ENCODE results near the gene C1R.

C1R gene

DNA sequence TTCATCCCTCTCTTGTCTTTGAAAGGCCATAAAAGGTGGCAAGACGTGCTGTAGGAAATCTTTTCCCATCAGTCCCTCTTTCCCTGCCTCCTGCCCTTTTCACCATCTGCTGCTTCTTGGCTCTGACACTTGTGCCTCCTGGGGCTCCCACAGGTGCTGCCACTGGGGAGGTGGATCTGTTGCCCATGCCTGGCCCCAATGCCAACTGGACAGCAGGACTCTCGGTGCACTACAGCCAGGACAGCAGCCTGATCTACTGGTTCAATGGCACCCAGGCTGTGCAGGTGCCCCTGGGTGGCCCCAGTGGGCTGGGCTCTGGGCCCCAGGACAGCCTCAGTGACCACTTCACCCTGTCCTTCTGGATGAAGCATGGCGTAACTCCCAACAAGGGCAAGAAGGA, 44.4 kb upstream of the C1R start:
- H3K9ac ChIP-seq (ENCODE audit: low read depth, low read length, poor library complexity): no peak overlapping the region
- no peak overlapping the region for H2BK5ac ChIP-seq (ENCODE audit: low read length)
- no peak for DNase-seq (ENCODE audit: low spot score)
- no peak overlapping the region for H3K23ac ChIP-seq (ENCODE audit: low read depth, low read length, poor library complexity)
- H4K91ac ChIP-seq (ENCODE audit: low read depth, low read length, poor library complexity): no peak overlapping the region
- peaks cover 31 to 74% of the 10 kb centered on the region in 2 donors for H3K36me3 ChIP-seq (replicated peaks in 1 of 2; ENCODE audit: control insufficient read depth in 2 of 2, insufficient read depth in 2 of 2, low read length in 2 of 2)
- no peaks in the 10 kb centered on the region for H3K9me3 ChIP-seq (replicated peaks in 1 of 2; ENCODE audit: control insufficient read depth in 2 of 2, insufficient read depth in 1 of 2, low read depth in 1 of 2, low read length in 2 of 2)
- no peak overlapping the region for H3K27ac ChIP-seq (replicated peaks; ENCODE audit: low read length)
- H3K79me1 ChIP-seq (ENCODE audit: low read depth, low read length): no peaks in the 10 kb centered on the region
- no peaks in the 10 kb centered on the region for H3K27me3 ChIP-seq (ENCODE audit: control insufficient read depth in 3 of 3, insufficient read depth in 3 of 3, low read depth in 1 of 3, low read length in 3 of 3)
- no peak overlapping the region for H3K14ac ChIP-seq (ENCODE audit: low read length)
- H3K4me1 ChIP-seq (ENCODE audit: control insufficient read depth in 2 of 2, insufficient read depth in 1 of 2, low read depth in 1 of 2, low read length in 2 of 2): peaks cover 5 to 13% of the 10 kb centered on the region in 2 donors
- WGBS, 2 donors (ENCODE audit: extremely low coverage in 2 of 2, insufficient read length in 2 of 2, insufficient replicate concordance in 1 of 2): no CpG with 5 or more reads among the region's 3 CpGs
- H3K4ac ChIP-seq (ENCODE audit: low read length): no peak overlapping the region
- H2BK15ac ChIP-seq (ENCODE audit: low read length): no peak overlapping the region
- H4K8ac ChIP-seq (ENCODE audit: low read depth, low read length): no peak overlapping the region
- no peak overlapping the region for H3K18ac ChIP-seq (ENCODE audit: low read length)
- no peak overlapping the region for H2AFZ ChIP-seq (ENCODE audit: low read length)
- no peak overlapping the region for H2BK120ac ChIP-seq (ENCODE audit: low read depth, low read length)
- no peak overlapping the region for H3K4me2 ChIP-seq (ENCODE audit: insufficient read depth, low read length, poor library complexity, severe bottlenecking)
- H2BK12ac ChIP-seq (ENCODE audit: low read length): no peak overlapping the region
- no peak overlapping the region for H2AK5ac ChIP-seq (ENCODE audit: low read depth, low read length)
- no peak overlapping the region for H3K4me3 ChIP-seq (ENCODE audit: low read length in 2 of 2)

- H3K18ac ChIP-seq (ENCODE audit: low read length): no peak overlapping the region
- H3K23ac ChIP-seq (ENCODE audit: low read depth, low read length, poor library complexity): no peak overlapping the region
- no peak for DNase-seq (ENCODE audit: low spot score)
- no peak overlapping the region for H3K4me2 ChIP-seq (ENCODE audit: insufficient read depth, low read length, poor library complexity, severe bottlenecking)
- H2BK15ac ChIP-seq (ENCODE audit: low read length): no peak overlapping the region
- H3K27ac ChIP-seq (replicated peaks; ENCODE audit: low read length): no peak overlapping the region
- H3K9ac ChIP-seq (ENCODE audit: low read depth, low read length, poor library complexity): no peak overlapping the region
- H3K9me3 ChIP-seq (replicated peaks in 1 of 2; ENCODE audit: control insufficient read depth in 2 of 2, insufficient read depth in 1 of 2, low read depth in 1 of 2, low read length in 2 of 2): no peaks in the 10 kb centered on the region
- no peak overlapping the region for H3K14ac ChIP-seq (ENCODE audit: low read length)
- H2AK5ac ChIP-seq (ENCODE audit: low read depth, low read length): no peak overlapping the region
- H2BK12ac ChIP-seq (ENCODE audit: low read length): no peak overlapping the region
- no peak overlapping the region for H2AFZ ChIP-seq (ENCODE audit: low read length)
- no peak overlapping the region for H2BK5ac ChIP-seq (ENCODE audit: low read length)
- no peaks in the 10 kb centered on the region for H3K79me1 ChIP-seq (ENCODE audit: low read depth, low read length)
- H3K36me3 ChIP-seq (replicated peaks in 1 of 2; ENCODE audit: control insufficient read depth in 2 of 2, insufficient read depth in 2 of 2, low read length in 2 of 2): peaks cover 29 to 68% of the 10 kb centered on the region in 2 donors
- H3K4ac ChIP-seq (ENCODE audit: low read length): no peak overlapping the region
- no CpG with 5 or more reads among the region's 7 CpGs for WGBS, 2 donors (ENCODE audit: extremely low coverage in 2 of 2, insufficient read length in 2 of 2, insufficient replicate concordance in 1 of 2)
- H4K8ac ChIP-seq (ENCODE audit: low read depth, low read length): no peak overlapping the region
- no peaks in the 10 kb centered on the region for H3K27me3 ChIP-seq (ENCODE audit: control insufficient read depth in 3 of 3, insufficient read depth in 3 of 3, low read depth in 1 of 3, low read length in 3 of 3)
- H2BK120ac ChIP-seq (ENCODE audit: low read depth, low read length): no peak overlapping the region
- peaks cover 8 to 17% of the 10 kb centered on the region in 2 donors for H3K4me1 ChIP-seq (ENCODE audit: control insufficient read depth in 2 of 2, insufficient read depth in 1 of 2, low read depth in 1 of 2, low read length in 2 of 2)
- no peak overlapping the region for H3K4me3 ChIP-seq (ENCODE audit: low read length in 2 of 2)
- no peak overlapping the region for H4K91ac ChIP-seq (ENCODE audit: low read depth, low read length, poor library complexity)
Observed at GRCh38 chr12:7136071-7136470, 43.8 kb upstream of the C1R start.

DNA sequence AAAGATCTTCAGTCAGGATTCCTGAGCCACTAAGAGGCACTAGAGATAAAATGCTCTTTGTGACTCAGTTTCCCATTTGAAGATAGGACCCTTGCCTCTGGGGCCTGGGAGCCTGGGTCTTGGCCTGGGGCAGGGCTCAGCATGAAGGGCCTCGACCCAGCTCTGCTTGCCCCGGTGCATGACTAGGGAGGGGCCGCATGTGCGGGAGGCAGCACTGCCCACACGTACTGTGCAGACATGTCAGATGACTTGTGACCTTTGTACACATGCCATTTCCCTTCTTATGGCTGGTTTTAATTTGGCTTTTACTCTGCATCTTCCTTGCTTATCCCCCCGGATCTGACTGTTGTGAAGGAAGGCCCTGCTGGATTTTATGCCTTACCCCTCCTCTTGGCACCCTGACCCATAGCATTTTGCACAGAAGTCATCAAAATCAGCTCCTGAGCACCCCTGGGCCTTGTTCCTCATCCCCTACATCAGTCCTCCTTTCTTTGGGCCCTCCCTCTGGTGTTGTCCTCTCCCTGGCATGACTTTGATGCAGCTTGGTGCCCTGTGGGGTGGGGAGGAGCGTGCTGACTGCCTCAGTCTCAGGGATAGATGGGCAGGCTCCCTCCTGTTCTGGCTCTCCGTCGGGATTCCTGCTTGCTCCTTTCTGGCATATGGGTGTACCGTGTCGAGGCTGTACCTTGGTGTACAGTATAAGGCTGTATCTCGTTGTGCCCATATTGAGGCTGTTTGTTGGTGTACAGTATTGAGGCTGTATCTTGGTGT, 42.3 kb upstream of the C1R start:
- Histone ChIP-seq H2AFZ (ENCODE audit: low read length) (no peak overlapping the region), H2BK15ac (ENCODE audit: low read length) (no peak overlapping the region), H2BK120ac (ENCODE audit: low read depth, low read length) (no peak overlapping the region), H3K4ac (ENCODE audit: low read length) (no peak overlapping the region), H3K23ac (ENCODE audit: low read depth, low read length, poor library complexity) (no peak overlapping the region), H3K4me2 (ENCODE audit: insufficient read depth, low read length, poor library complexity, severe bottlenecking) (no peak overlapping the region), H3K4me1 (ENCODE audit: control insufficient read depth in 2 of 2, insufficient read depth in 1 of 2, low read depth in 1 of 2, low read length in 2 of 2) (peaks cover 9 to 19% of the 10 kb centered on the region in 2 donors), H4K8ac (ENCODE audit: low read depth, low read length) (no peak overlapping the region), H3K27ac (replicated peaks; ENCODE audit: low read length) (no peak overlapping the region), H3K4me3 (ENCODE audit: low read length in 2 of 2) (no peak overlapping the region), H4K91ac (ENCODE audit: low read depth, low read length, poor library complexity) (no peak overlapping the region), H3K9ac (ENCODE audit: low read depth, low read length, poor library complexity) (no peak overlapping the region), H3K36me3 (replicated peaks in 1 of 2; ENCODE audit: control insufficient read depth in 2 of 2, insufficient read depth in 2 of 2, low read length in 2 of 2) (peaks cover 29 to 59% of the 10 kb centered on the region in 2 donors), H2BK5ac (ENCODE audit: low read length) (no peak overlapping the region), H3K27me3 (ENCODE audit: control insufficient read depth in 3 of 3, insufficient read depth in 3 of 3, low read depth in 1 of 3, low read length in 3 of 3) (peaks cover 0 to 4% (median 0%) of the 10 kb centered on the region in 3 experiments), H3K79me1 (ENCODE audit: low read depth, low read length) (no peaks in the 10 kb centered on the region), H3K14ac (ENCODE audit: low read length) (no peak overlapping the region), H2BK12ac (ENCODE audit: low read length) (no peak overlapping the region), H3K9me3 (replicated peaks in 1 of 2; ENCODE audit: control insufficient read depth in 2 of 2, insufficient read depth in 1 of 2, low read depth in 1 of 2, low read length in 2 of 2) (no peaks in the 10 kb centered on the region), H2AK5ac (ENCODE audit: low read depth, low read length) (no peak overlapping the region), H3K18ac (ENCODE audit: low read length) (no peak overlapping the region)
- no CpG with 5 or more reads among the region's 12 CpGs for WGBS, 2 donors (ENCODE audit: extremely low coverage in 2 of 2, insufficient read length in 2 of 2, insufficient replicate concordance in 1 of 2)
- DNase-seq (ENCODE audit: low spot score): no peak

GRCh38 chr12:7131502-7131866, 39.2 kb upstream of the C1R start:
- Histone ChIP-seq H3K4ac (ENCODE audit: low read length) (no peak overlapping the region), H2BK12ac (ENCODE audit: low read length) (peak overlapping the region; percentile 82), H3K4me2 (ENCODE audit: insufficient read depth, low read length, poor library complexity, severe bottlenecking) (peak overlapping the region; percentile 97), H4K91ac (ENCODE audit: low read depth, low read length, poor library complexity) (no peak overlapping the region), H3K4me3 (ENCODE audit: low read length in 2 of 2) (peak overlapping the region; percentile 89), H2BK15ac (ENCODE audit: low read length) (no peak overlapping the region), H3K4me1 (ENCODE audit: control insufficient read depth in 2 of 2, insufficient read depth in 1 of 2, low read depth in 1 of 2, low read length in 2 of 2) (peaks cover 9 to 20% of the 10 kb centered on the region in 2 donors), H3K23ac (ENCODE audit: low read depth, low read length, poor library complexity) (no peak overlapping the region), H2BK5ac (ENCODE audit: low read length) (no peak overlapping the region), H3K9me3 (replicated peaks in 1 of 2; ENCODE audit: control insufficient read depth in 2 of 2, insufficient read depth in 1 of 2, low read depth in 1 of 2, low read length in 2 of 2) (no peaks in the 10 kb centered on the region), H3K14ac (ENCODE audit: low read length) (peak overlapping the region; percentile 75), H3K36me3 (replicated peaks in 1 of 2; ENCODE audit: control insufficient read depth in 2 of 2, insufficient read depth in 2 of 2, low read length in 2 of 2) (peaks cover 18 to 35% of the 10 kb centered on the region in 2 donors), H2AFZ (ENCODE audit: low read length) (peak overlapping the region; percentile 98), H2AK5ac (ENCODE audit: low read depth, low read length) (peak overlapping the region; percentile 97), H2BK120ac (ENCODE audit: low read depth, low read length) (no peak overlapping the region), H3K18ac (ENCODE audit: low read length) (peak overlapping the region; percentile 41), H3K27ac (replicated peaks; ENCODE audit: low read length) (no peak overlapping the region), H4K8ac (ENCODE audit: low read depth, low read length) (no peak overlapping the region), H3K27me3 (ENCODE audit: control insufficient read depth in 3 of 3, insufficient read depth in 3 of 3, low read depth in 1 of 3, low read length in 3 of 3) (peaks cover 0 to 20% (median 0%) of the 10 kb centered on the region in 3 experiments), H3K79me1 (ENCODE audit: low read depth, low read length) (no peaks in the 10 kb centered on the region), H3K9ac (ENCODE audit: low read depth, low read length, poor library complexity) (peak overlapping the region; percentile 66)
- no CpG with 5 or more reads among the region's 7 CpGs for WGBS, 2 donors (ENCODE audit: extremely low coverage in 2 of 2, insufficient read length in 2 of 2, insufficient replicate concordance in 1 of 2)
- DNase-seq (ENCODE audit: low spot score): no peak

Data from neuronal stem cell (in vitro differentiated cells).